DND-41 (cell line): ENCODE measurements around the gene PMIS2.

ENCODE experiments used
- CTCF ChIP-seq: IDR thresholded peaks from 2 replicates; pipeline ENCODE4 v1.5.1; 2012; ENCODE audit warnings: borderline replicate concordance, low read length, moderate library complexity, mild to moderate bottlenecking; ENCODE audit not compliant: poor library complexity, severe bottlenecking; ENCODE audit errors: extremely low read depth
- EZH2 ChIP-seq: IDR thresholded peaks from 3 replicates; pipeline ENCODE4 v1.6.1; 2012; ENCODE audit warnings: borderline replicate concordance, low read depth, mild to moderate bottlenecking, moderate library complexity, low read length, inconsistent platforms; ENCODE audit not compliant: severe bottlenecking

DNA sequence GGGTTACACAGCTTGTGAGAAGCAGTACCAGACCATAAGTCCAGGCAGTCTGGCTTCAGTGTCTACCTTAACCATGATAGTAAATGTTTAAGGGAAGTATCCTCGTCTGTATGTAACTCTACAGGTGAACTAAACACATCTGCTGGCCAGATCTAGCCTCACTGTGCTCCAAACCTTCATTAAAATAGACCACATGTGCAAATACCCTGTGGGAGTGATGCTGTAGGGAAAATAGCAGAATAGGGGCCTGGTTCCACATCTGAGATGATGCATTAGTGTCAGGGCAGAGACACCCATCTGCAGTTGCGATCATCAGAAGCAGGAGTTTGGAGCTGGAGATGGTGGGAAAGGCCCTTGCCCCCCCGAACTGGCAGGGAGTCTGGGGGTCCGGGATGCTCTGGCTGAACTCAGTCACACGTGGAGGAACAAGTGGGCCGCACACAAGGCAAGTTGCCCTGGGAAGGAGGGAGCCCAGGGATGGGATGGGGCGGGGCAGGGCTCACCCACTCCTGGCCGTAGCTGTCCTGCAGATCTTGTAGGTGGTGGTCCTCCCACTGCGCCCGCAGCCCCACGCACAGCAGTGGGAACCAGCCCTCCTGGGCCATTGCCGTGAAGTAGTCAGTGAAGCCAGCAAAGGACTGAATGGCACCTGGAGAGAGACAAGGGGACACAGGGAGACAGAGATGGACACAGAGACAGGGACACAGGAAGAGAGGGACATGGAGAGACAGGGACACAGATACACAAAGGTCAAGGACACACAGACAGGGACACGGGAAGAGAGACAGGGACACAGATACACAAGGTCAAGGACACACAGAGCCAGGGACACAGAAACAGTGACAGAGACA lies 33.2 kb upstream of the PMIS2 start:
- TF ChIP-seq CTCF = no peak
- TF ChIP-seq EZH2 = no peak
